ENCODE measurements around the gene SEC14L5. TPM values are rescaled to one million over a fixed set of nuclear protein-coding genes. Genes with fewer than 3 reads are reported as not detected.

Gene SEC14L5
- total and polyA plus RNA-seq, 2 experiments from 2014 or later, result 0.21 TPM; not detected in 1

DNA sequence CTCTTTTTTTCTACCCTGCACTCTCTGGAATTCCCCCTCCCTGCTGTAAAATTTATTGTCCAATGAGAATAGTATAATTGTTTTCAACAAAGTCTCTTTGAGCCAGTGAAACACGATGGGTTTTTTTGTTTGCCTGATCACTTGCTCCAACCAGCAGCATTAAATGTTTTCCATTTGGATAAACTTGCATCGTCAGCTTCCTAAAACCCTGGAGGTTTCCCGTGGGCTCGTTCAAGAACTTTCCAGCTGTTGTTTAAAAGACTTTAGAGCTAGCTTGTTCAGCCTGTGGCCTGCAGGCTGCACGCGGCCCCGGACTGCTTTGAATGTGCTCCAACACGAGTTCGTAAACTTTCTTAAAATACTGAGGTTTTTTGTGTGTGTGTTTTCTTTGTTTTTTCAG, 60.7 kb downstream of the SEC14L5 start:
- Histone ChIP-seq H3K27ac (no peak overlapping the region), H3K9me3 (ENCODE audit: low read depth) (no peaks in the 10 kb centered on the region), H3K27me3 (no peaks in the 10 kb centered on the region), H3K4me1 (ENCODE audit: low read depth) (no peaks in the 10 kb centered on the region), H3K4me3 (no peak overlapping the region), H3K36me3 (no peaks in the 10 kb centered on the region)
- TF ChIP-seq CTCF (IDR thresholded peaks at IDR 0.05; ENCODE audit: low read depth, low read length), result no peak
- DNase-seq (ENCODE audit: low read depth in 1 of 2, low spot score in 1 of 2), result no peak

- H3K9me3 ChIP-seq (ENCODE audit: low read depth), result no peaks in the 10 kb centered on the region
- H3K4me1 ChIP-seq (ENCODE audit: low read depth), result no peaks in the 10 kb centered on the region
- no peaks in the 10 kb centered on the region for H3K36me3 ChIP-seq
- H3K4me3 ChIP-seq, result no peak overlapping the region
- TF ChIP-seq CTCF (IDR thresholded peaks at IDR 0.05; ENCODE audit: low read depth, low read length), result no peak
- no peak for DNase-seq (ENCODE audit: low read depth in 1 of 2, low spot score in 1 of 2)
- H3K27ac ChIP-seq, result no peak overlapping the region
- no peaks in the 10 kb centered on the region for H3K27me3 ChIP-seq
Measured at GRCh38 chr16:5019775-5020174, 61.6 kb downstream of the SEC14L5 start.

GRCh38 chr16:5020551-5020950, 62.4 kb downstream of the SEC14L5 start:
- H3K27me3 ChIP-seq, result no peaks in the 10 kb centered on the region
- H3K4me3 ChIP-seq, result no peak overlapping the region
- H3K9me3 ChIP-seq (ENCODE audit: low read depth), result no peaks in the 10 kb centered on the region
- no peaks in the 10 kb centered on the region for H3K36me3 ChIP-seq
- DNase-seq (ENCODE audit: low read depth in 1 of 2, low spot score in 1 of 2), result no peak
- H3K4me1 ChIP-seq (ENCODE audit: low read depth), result no peaks in the 10 kb centered on the region
- no peak for TF ChIP-seq CTCF (IDR thresholded peaks at IDR 0.05; ENCODE audit: low read depth, low read length)
- no peak overlapping the region for H3K27ac ChIP-seq

DNA sequence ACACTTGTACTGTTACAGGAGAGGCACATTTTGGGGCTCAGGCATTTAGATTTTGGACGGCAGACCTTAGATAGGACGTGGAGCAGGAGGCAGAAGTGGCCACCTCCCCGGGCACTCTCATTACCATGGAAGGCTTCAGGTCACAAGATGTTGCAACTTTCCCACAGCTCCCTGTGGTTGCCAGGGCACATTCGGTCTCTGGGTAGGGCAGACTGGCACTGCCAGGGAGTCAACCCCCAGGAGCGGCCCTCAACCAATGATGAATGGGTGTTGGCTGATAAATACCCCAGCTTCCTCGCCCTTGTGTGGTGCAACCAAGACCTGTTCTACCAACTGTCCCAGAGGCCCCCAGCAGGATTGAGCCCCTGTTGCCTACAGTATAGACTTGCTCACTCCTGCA, 64.4 kb downstream of the SEC14L5 start:
- DNase-seq (ENCODE audit: low read depth in 1 of 2, low spot score in 1 of 2), result no peak
- Histone ChIP-seq H3K4me3 (no peak overlapping the region), H3K4me1 (ENCODE audit: low read depth) (no peaks in the 10 kb centered on the region), H3K27ac (no peak overlapping the region), H3K27me3 (no peaks in the 10 kb centered on the region), H3K9me3 (ENCODE audit: low read depth) (no peaks in the 10 kb centered on the region), H3K36me3 (no peaks in the 10 kb centered on the region)
- no peak for TF ChIP-seq CTCF (IDR thresholded peaks at IDR 0.05; ENCODE audit: low read depth, low read length)

DNA sequence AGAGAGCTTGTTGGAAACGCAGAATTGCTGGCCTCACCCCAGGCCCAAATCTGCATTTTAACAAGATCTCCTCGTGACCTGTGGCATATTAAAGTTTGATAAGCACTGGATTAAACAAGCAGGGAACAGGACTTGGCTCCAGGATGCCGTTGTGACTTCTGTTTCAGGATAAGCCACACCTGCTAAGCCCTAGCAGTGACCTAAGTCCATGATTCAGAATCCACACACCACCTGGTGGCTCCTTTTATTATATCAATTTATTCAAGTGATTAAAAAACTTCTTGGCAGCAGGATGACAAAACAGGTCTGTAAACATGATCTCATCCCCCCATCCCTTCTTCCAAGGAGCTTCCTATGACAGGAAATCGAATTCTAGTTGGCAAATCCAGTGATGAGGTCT, 66.5 kb downstream of the SEC14L5 start:
- no peaks in the 10 kb centered on the region for H3K4me1 ChIP-seq (ENCODE audit: low read depth)
- no peaks in the 10 kb centered on the region for H3K27me3 ChIP-seq
- no peak for DNase-seq (ENCODE audit: low read depth in 1 of 2, low spot score in 1 of 2)
- H3K9me3 ChIP-seq (ENCODE audit: low read depth), result no peaks in the 10 kb centered on the region
- no peak overlapping the region for H3K27ac ChIP-seq
- H3K36me3 ChIP-seq, result no peaks in the 10 kb centered on the region
- H3K4me3 ChIP-seq, result no peak overlapping the region
- TF ChIP-seq CTCF (IDR thresholded peaks at IDR 0.05; ENCODE audit: low read depth, low read length), result no peak

DNA sequence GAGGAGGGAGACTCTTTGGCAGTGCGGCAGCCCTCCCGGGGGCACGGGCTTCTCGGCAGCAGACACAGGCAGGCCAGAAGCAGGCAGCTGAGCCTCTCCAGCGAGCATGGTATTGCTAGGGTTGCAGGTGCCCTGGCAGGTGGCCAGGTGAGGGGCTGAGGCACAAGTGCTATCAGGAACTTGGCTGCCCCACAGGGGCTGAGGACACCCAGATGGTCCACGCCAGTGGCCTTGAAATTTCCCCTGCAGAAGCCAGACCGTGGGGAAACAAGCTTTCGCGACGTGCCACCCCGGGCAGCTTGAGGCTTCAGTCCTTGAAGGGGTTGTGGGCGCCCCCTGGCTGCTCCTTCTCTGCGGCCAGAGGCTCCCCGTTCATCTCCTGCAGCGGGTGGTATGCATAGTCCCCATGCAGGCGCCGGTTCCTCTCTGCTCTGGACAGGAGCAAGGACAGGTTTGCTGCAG, 67.1 kb downstream of the SEC14L5 start:
- no peak overlapping the region for H3K4me3 ChIP-seq
- H3K27ac ChIP-seq, result no peak overlapping the region
- DNase-seq (ENCODE audit: low read depth in 1 of 2, low spot score in 1 of 2), result peak; percentile 18 to 70
- TF ChIP-seq CTCF (IDR thresholded peaks at IDR 0.05; ENCODE audit: low read depth, low read length), result peak; percentile 41
- H3K4me1 ChIP-seq (ENCODE audit: low read depth), result no peaks in the 10 kb centered on the region
- H3K9me3 ChIP-seq (ENCODE audit: low read depth), result no peaks in the 10 kb centered on the region
- no peaks in the 10 kb centered on the region for H3K27me3 ChIP-seq
- no peaks in the 10 kb centered on the region for H3K36me3 ChIP-seq
